Ramos (cell line): ENCODE measurements around the gene ASB10.

ENCODE experiments used
- in situ Hi-C: fragments of 300-500 bp; cut with MboI; formaldehyde crosslinking; loops from one replicate; pipeline ENCODE4 v1.14.3; 2022; ENCODE audit warnings: low sequenced_read_pairs; ENCODE audit not compliant: unreplicated experiment

Gene ASB10

GRCh38 chr7:151168003-151168786 is 18.9 kb downstream of the ASB10 start:
- in situ Hi-C loops = no loop called here

GRCh38 chr7:151167197-151167961 is 19.7 kb downstream of the ASB10 start, which contains the start of gene GBX1:
Gene GBX1, minus strand, starts transcription at chr7:151167694. Its CDS starts 146 bp downstream, at chr7:151167548.
- in situ Hi-C loops = no loop called here

- in situ Hi-C loops = no loop called here
Measured at GRCh38 chr7:151166629-151167196, 20.3 kb downstream of the ASB10 start.

GRCh38 chr7:151161757-151162156 is 25.3 kb downstream of the ASB10 start:
- in situ Hi-C loops = no loop called here

- in situ Hi-C loops = no loop called here
Measured at GRCh38 chr7:151157645-151158329, 29.3 kb downstream of the ASB10 start.

- in situ Hi-C loops = no loop called here
Measured at GRCh38 chr7:151152643-151153513, 34.2 kb downstream of the ASB10 start.

GRCh38 chr7:151150388-151150787 is 36.7 kb downstream of the ASB10 start:
- in situ Hi-C loops = no loop called here

- in situ Hi-C loops = no loop called here
Measured at GRCh38 chr7:151148319-151149259, 38.5 kb downstream of the ASB10 start.

- in situ Hi-C loops = no loop called here
Measured at GRCh38 chr7:151146761-151147160, 40.3 kb downstream of the ASB10 start.

GRCh38 chr7:151144387-151144786 is 42.7 kb downstream of the ASB10 start:
- in situ Hi-C loops = no loop called here

GRCh38 chr7:151143261-151144015 is 43.6 kb downstream of the ASB10 start:
- in situ Hi-C loops = no loop called here

GRCh38 chr7:151142686-151143040 is 44.4 kb downstream of the ASB10 start:
- in situ Hi-C loops = no loop called here

GRCh38 chr7:151141855-151142685 is 45.0 kb downstream of the ASB10 start:
- in situ Hi-C loops = no loop called here

GRCh38 chr7:151141311-151141854 is 45.7 kb downstream of the ASB10 start:
- in situ Hi-C loops = no loop called here

- in situ Hi-C loops = no loop called here
Measured at GRCh38 chr7:151140826-151141225, 46.2 kb downstream of the ASB10 start.

GRCh38 chr7:151139791-151140190 is 47.3 kb downstream of the ASB10 start:
- in situ Hi-C loops = no loop called here
